ENCODE data around the gene CROT. TPM values are rescaled to one million over a fixed set of nuclear protein-coding genes. Genes with fewer than 3 reads are reported as not detected.

Gene CROT
- total RNA-seq, 1 donor from 2014 or later, result 18.8 TPM

- Histone ChIP-seq H3K4me1 (ENCODE audit: insufficient read depth, low read length) (peaks cover 13% of the 10 kb centered on the region), H3K9me3 (ENCODE audit: insufficient read depth, low read depth, low read length) (no peaks in the 10 kb centered on the region), H3K27me3 (ENCODE audit: insufficient read depth, low read length) (no peaks in the 10 kb centered on the region), H2AFZ (ENCODE audit: low read depth, low read length) (no peak overlapping the region), H4K20me1 (ENCODE audit: insufficient read depth, low read length) (no peaks in the 10 kb centered on the region), H3K9ac (ENCODE audit: low read length) (no peak overlapping the region), H3K4me2 (ENCODE audit: low read length) (no peak overlapping the region), H3K36me3 (ENCODE audit: insufficient read depth, low read length) (no peaks in the 10 kb centered on the region), H3K79me2 (ENCODE audit: insufficient read depth, low read length) (no peaks in the 10 kb centered on the region), H3K27ac (ENCODE audit: low read depth, low read length) (peak overlapping the region; percentile 33), H3K4me3 (ENCODE audit: insufficient read depth, low read depth, low read length) (no peak overlapping the region)
- peaks cover 3% of the 10 kb centered on the region for H3K27me3 Mint-ChIP-seq (ENCODE audit: low read depth, unreplicated experiment)
- peaks cover 12% of the 10 kb centered on the region for H3K4me1 Mint-ChIP-seq (ENCODE audit: low read depth, unreplicated experiment)
- H3K4me3 Mint-ChIP-seq (ENCODE audit: unreplicated experiment), result no peak overlapping the region
- no peaks in the 10 kb centered on the region for H3K9me3 Mint-ChIP-seq (ENCODE audit: unreplicated experiment)
- H3K27ac Mint-ChIP-seq (ENCODE audit: unreplicated experiment), result peak overlapping the region; percentile 47
- TF ChIP-seq CTCF (IDR thresholded peaks at IDR 0.05; ENCODE audit: insufficient read depth, low read depth, low read length) (no peak), EZH2 (IDR thresholded peaks at IDR 0.05; ENCODE audit: insufficient read depth, low read length) (no peak)
- H3K36me3 Mint-ChIP-seq (ENCODE audit: low read depth, unreplicated experiment), result no peaks in the 10 kb centered on the region
- DNase-seq (ENCODE audit: low read depth), result no peak
- no peak for FAIRE-seq
Observed at GRCh38 chr7:87414794-87415188, 69.3 kb downstream of the CROT start.

GRCh38 chr7:87416682-87417587 lies 71.5 kb downstream of the CROT start:
- Histone ChIP-seq H3K9me3 (ENCODE audit: insufficient read depth, low read depth, low read length) (no peaks in the 10 kb centered on the region), H3K36me3 (ENCODE audit: insufficient read depth, low read length) (no peaks in the 10 kb centered on the region), H3K4me3 (ENCODE audit: insufficient read depth, low read depth, low read length) (no peak overlapping the region), H3K79me2 (ENCODE audit: insufficient read depth, low read length) (no peaks in the 10 kb centered on the region), H2AFZ (ENCODE audit: low read depth, low read length) (no peak overlapping the region), H3K9ac (ENCODE audit: low read length) (no peak overlapping the region), H3K27ac (ENCODE audit: low read depth, low read length) (no peak overlapping the region), H3K4me2 (ENCODE audit: low read length) (no peak overlapping the region), H4K20me1 (ENCODE audit: insufficient read depth, low read length) (no peaks in the 10 kb centered on the region), H3K4me1 (ENCODE audit: insufficient read depth, low read length) (peaks cover 13% of the 10 kb centered on the region), H3K27me3 (ENCODE audit: insufficient read depth, low read length) (no peaks in the 10 kb centered on the region)
- Mint-ChIP-seq H3K9me3 (ENCODE audit: unreplicated experiment) (no peaks in the 10 kb centered on the region), H3K36me3 (ENCODE audit: low read depth, unreplicated experiment) (no peaks in the 10 kb centered on the region), H3K27ac (ENCODE audit: unreplicated experiment) (no peak overlapping the region), H3K4me3 (ENCODE audit: unreplicated experiment) (no peak overlapping the region), H3K4me1 (ENCODE audit: low read depth, unreplicated experiment) (peaks cover 12% of the 10 kb centered on the region), H3K27me3 (ENCODE audit: low read depth, unreplicated experiment) (peaks cover 3% of the 10 kb centered on the region)
- TF ChIP-seq EZH2 (IDR thresholded peaks at IDR 0.05; ENCODE audit: insufficient read depth, low read length) (no peak), CTCF (IDR thresholded peaks at IDR 0.05; ENCODE audit: insufficient read depth, low read depth, low read length) (peak; percentile 71)
- FAIRE-seq (peak; percentile 41), DNase-seq (ENCODE audit: low read depth) (peak; percentile 25)

DNA sequence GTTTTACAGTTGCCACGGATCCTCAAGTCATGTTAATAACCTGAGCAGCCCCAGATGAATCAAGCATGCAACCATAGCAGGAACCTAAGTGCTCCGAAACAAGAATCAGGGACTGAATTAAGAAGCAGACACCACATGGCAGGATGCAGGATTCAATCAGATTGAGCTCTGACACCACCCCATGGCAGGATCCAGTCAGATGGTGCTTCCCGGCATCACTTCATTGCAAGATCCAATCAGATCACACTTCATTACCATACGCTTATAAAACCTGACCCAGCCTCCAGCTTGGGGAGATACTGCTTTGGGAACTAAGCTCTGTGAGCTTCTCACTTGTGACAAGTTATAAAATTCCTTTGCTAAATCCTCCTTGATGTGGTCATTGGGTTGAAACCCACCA lies 74.7 kb downstream of the CROT start:
- H2AFZ ChIP-seq (ENCODE audit: low read depth, low read length), result no peak overlapping the region
- H3K4me2 ChIP-seq (ENCODE audit: low read length), result no peak overlapping the region
- no peaks in the 10 kb centered on the region for H3K9me3 Mint-ChIP-seq (ENCODE audit: unreplicated experiment)
- no peaks in the 10 kb centered on the region for H4K20me1 ChIP-seq (ENCODE audit: insufficient read depth, low read length)
- H3K79me2 ChIP-seq (ENCODE audit: insufficient read depth, low read length), result no peaks in the 10 kb centered on the region
- no peak overlapping the region for H3K4me3 Mint-ChIP-seq (ENCODE audit: unreplicated experiment)
- DNase-seq (ENCODE audit: low read depth), result no peak
- H3K4me1 ChIP-seq (ENCODE audit: insufficient read depth, low read length), result no peaks in the 10 kb centered on the region
- no peak overlapping the region for H3K27ac ChIP-seq (ENCODE audit: low read depth, low read length)
- TF ChIP-seq CTCF (IDR thresholded peaks at IDR 0.05; ENCODE audit: insufficient read depth, low read depth, low read length) (no peak), EZH2 (IDR thresholded peaks at IDR 0.05; ENCODE audit: insufficient read depth, low read length) (no peak)
- H3K27me3 Mint-ChIP-seq (ENCODE audit: low read depth, unreplicated experiment), result peaks cover 3% of the 10 kb centered on the region
- FAIRE-seq, result no peak
- H3K27me3 ChIP-seq (ENCODE audit: insufficient read depth, low read length), result no peaks in the 10 kb centered on the region
- H3K36me3 Mint-ChIP-seq (ENCODE audit: low read depth, unreplicated experiment), result no peaks in the 10 kb centered on the region
- no peak overlapping the region for H3K9ac ChIP-seq (ENCODE audit: low read length)
- H3K9me3 ChIP-seq (ENCODE audit: insufficient read depth, low read depth, low read length), result no peaks in the 10 kb centered on the region
- no peak overlapping the region for H3K4me3 ChIP-seq (ENCODE audit: insufficient read depth, low read depth, low read length)
- no peaks in the 10 kb centered on the region for H3K36me3 ChIP-seq (ENCODE audit: insufficient read depth, low read length)
- H3K4me1 Mint-ChIP-seq (ENCODE audit: low read depth, unreplicated experiment), result no peaks in the 10 kb centered on the region
- no peak overlapping the region for H3K27ac Mint-ChIP-seq (ENCODE audit: unreplicated experiment)

Data from astrocyte (in vitro differentiated cells and primary cell).